Measurements from ENCODE around the gene LPCAT2.

LPCAT2 gene

GRCh38 chr16:55506083-55506482 lies 2.8 kb upstream of the LPCAT2 start (continued):
- TF ChIP-seq PATZ1 (CRISPR knock-in tag; IDR thresholded peaks at IDR 0.05; ENCODE audit: borderline replicate concordance) (no peak), ARNTL (CRISPR knock-in tag; IDR thresholded peaks at IDR 0.05; ENCODE audit: borderline replicate concordance, low read depth) (no peak), CSRNP3 (CRISPR knock-in tag; IDR thresholded peaks at IDR 0.05) (no peak), RARB (CRISPR knock-in tag; IDR thresholded peaks at IDR 0.05) (no peak), ZNF8 (CRISPR knock-in tag; IDR thresholded peaks at IDR 0.05) (no peak), ZFP3 (CRISPR knock-in tag; IDR thresholded peaks at IDR 0.05) (no peak)

- ATAC-seq: no peak
- TF ChIP-seq ESRRG (CRISPR knock-in tag; IDR thresholded peaks at IDR 0.05) (no peak), PPARA (CRISPR knock-in tag; IDR thresholded peaks at IDR 0.05; ENCODE audit: borderline replicate concordance) (no peak), ISL1 (CRISPR knock-in tag; IDR thresholded peaks at IDR 0.05) (no peak), ZNF70 (CRISPR knock-in tag; IDR thresholded peaks at IDR 0.05) (no peak), POU6F1 (CRISPR knock-in tag; IDR thresholded peaks at IDR 0.05; ENCODE audit: borderline replicate concordance, low read depth) (no peak), PATZ1 (CRISPR knock-in tag; IDR thresholded peaks at IDR 0.05; ENCODE audit: borderline replicate concordance) (no peak), TOX (CRISPR knock-in tag; IDR thresholded peaks at IDR 0.05; ENCODE audit: borderline replicate concordance) (no peak), CREB5 (CRISPR knock-in tag; IDR thresholded peaks at IDR 0.05; ENCODE audit: low read depth) (no peak), CSRNP3 (CRISPR knock-in tag; IDR thresholded peaks at IDR 0.05) (no peak), OSR1 (CRISPR knock-in tag; IDR thresholded peaks at IDR 0.05) (no peak), ZNF565 (CRISPR knock-in tag; conservative IDR thresholded peaks at IDR 0.05; ENCODE audit: low read depth) (no peak), RARB (CRISPR knock-in tag; IDR thresholded peaks at IDR 0.05) (no peak), GLIS3 (CRISPR knock-in tag; IDR thresholded peaks at IDR 0.05) (no peak)
Observed at GRCh38 chr16:55506708-55507107, 2.2 kb upstream of the LPCAT2 start.

GRCh38 chr16:55508271-55508921 lies 476 bp upstream of the LPCAT2 start:
- TF ChIP-seq ZFP30 (CRISPR knock-in tag; IDR thresholded peaks at IDR 0.05): no peak
- ATAC-seq: no peak

- TF ChIP-seq ARNTL (CRISPR knock-in tag; IDR thresholded peaks at IDR 0.05; ENCODE audit: borderline replicate concordance, low read depth) (no peak), ZNF8 (CRISPR knock-in tag; IDR thresholded peaks at IDR 0.05) (no peak), OSR1 (CRISPR knock-in tag; IDR thresholded peaks at IDR 0.05) (no peak), ISL1 (CRISPR knock-in tag; IDR thresholded peaks at IDR 0.05) (no peak), TSHZ2 (CRISPR knock-in tag; IDR thresholded peaks at IDR 0.05) (no peak)
- ATAC-seq: no peak; the same call in 2 of the 3 replicates
Observed at GRCh38 chr16:55510185-55510805, 1.4 kb downstream of the LPCAT2 start.
